ENCODE results near the gene BTN3A1. TPM values are rescaled to one million over a fixed set of nuclear protein-coding genes. Genes with fewer than 3 reads are reported as not detected.

The BTN3A1 gene
- total and polyA plus RNA-seq, 12 donors, result 3.9 to 44.3 (median 8.6) TPM

DNA sequence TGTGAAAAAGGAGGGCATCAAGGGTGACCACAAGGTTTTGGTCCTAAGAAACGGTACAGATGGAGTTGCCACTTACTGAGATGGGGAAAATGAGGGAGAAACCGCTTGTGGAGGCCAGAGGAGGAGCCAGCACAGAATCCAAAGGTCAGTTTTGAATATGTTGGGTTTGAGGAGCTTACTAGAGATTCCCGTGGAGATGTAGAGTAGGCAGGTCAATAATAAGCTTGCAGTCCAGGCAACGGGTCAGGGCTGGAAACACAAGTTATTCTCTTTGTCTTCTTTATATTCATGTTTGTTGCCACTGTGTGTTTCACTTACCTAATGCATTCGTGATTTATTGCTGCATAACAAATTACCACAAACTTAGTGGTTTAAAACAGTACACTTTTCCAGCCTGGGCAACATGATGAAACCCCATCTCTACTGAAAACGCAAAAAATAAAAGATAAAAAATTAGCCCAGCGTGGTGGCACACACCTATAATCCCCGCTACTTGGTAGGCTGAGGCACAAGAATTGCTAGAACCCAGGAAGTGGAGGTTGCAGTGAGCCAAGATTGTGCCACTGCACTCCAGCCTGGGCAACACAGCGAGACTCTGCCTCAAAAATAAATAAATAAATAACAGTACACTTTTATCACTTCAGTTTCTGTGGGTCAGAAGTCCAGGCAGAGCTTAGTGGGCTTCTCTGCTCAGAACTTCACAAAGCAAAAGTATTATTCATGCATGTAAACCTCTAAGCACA is 39.8 kb upstream of the BTN3A1 start:
- H3K9me3 ChIP-seq, result no peaks in the 10 kb centered on the region
- DNase-seq (no peak), ATAC-seq (no peak)
- H3K27ac ChIP-seq, result no peak overlapping the region
- WGBS, 2 donors, result 91 to 93% methylated on average over 9 of the region's 9 CpGs
- no peak for TF ChIP-seq CTCF (IDR thresholded peaks at IDR 0.05)
- no peak overlapping the region for H3K4me3 ChIP-seq
- intact Hi-C loops (cut with DNase I), result loop anchor here in 1 of 10 donors (5.0 kb wide), 1 partner anchor 110 kb away; no protein-coding TSS in a partner anchor
- H3K4me1 ChIP-seq, result peaks cover 0 to 32% (median 20%) of the 10 kb centered on the region in 9 donors
- no peaks in the 10 kb centered on the region for H3K36me3 ChIP-seq
- no peaks in the 10 kb centered on the region for H3K27me3 ChIP-seq

DNA sequence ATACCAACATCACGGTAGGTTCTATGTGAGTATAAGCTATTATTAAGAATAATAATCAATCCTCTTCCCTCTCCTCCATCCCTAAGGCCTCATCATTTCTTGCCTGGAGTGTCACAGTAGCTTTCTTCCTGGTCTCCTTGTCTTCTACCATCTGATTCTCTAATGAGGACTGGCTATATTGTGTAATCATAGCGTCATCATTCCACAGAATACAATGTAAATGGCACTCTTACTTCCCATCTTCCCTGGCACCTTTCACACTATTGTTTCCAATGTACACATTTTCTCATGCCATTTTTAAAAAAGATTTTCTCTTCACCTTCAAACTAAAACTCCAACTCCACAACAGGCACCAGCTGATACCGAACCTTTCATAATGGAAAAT is 39.2 kb upstream of the BTN3A1 start:
- Histone ChIP-seq H3K36me3 (no peaks in the 10 kb centered on the region), H3K9me3 (no peaks in the 10 kb centered on the region), H3K27ac (no peak overlapping the region), H3K4me3 (no peak overlapping the region), H3K27me3 (no peaks in the 10 kb centered on the region), H3K4me1 (peaks cover 0 to 34% (median 20%) of the 10 kb centered on the region in 9 donors)
- intact Hi-C loops (cut with DNase I), result loop anchor here in 1 of 10 donors (5.0 kb wide), 1 partner anchor 109 kb away; no protein-coding TSS in a partner anchor
- DNase-seq (no peak), ATAC-seq (no peak)
- WGBS, 2 donors, result 94 to 98% methylated on average over 3 of the region's 3 CpGs
- TF ChIP-seq CTCF (IDR thresholded peaks at IDR 0.05), result no peak

DNA sequence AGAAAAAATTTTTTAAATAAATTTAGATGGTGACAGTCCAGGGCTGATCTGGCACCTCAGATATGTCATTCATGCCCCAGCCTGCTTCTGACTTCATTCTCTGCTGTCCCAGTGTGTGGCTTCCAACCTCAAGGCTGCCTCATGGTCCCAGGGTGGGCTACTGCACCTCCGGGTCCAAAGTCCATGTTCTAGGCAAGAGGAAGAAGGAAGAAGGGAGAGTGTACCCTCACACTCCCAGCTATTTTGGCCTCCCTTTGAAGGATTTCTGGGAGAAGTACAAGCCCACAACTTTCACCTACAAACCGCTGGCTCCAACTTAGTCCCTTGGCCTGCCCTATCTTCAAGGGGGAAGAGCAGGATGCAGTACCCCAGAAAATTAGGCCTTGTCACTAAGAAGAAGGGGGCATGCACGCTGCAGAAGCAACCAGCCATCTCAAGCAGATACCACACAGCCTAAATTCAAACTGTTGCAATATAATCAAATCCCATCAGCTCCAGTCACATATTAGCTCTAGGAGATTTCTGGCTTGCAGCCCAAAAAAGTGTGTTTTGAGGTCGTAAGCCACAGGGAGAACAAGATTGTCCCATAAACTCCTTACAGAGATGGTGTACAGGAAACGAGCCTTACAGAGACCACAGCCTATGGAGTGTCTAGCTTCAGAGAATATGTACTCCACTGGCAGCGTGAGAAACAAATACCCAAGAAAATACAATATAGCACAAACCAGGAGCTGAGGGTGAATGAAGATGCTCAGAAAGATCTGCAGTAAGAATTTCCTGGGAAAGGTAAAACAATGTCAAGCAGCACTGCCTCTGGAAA is 38.0 kb upstream of the BTN3A1 start:
- H3K4me3 ChIP-seq, result peak overlapping the region; percentile 44 to 73 (median 64)
- peaks cover 0 to 30% (median 20%) of the 10 kb centered on the region in 9 donors for H3K4me1 ChIP-seq
- no peak for TF ChIP-seq CTCF (IDR thresholded peaks at IDR 0.05)
- H3K27ac ChIP-seq, result peak overlapping the region; percentile 25 to 96 (median 82)
- ATAC-seq, result peak in 3 of 8 donors; percentile 29 to 48 (median 43)
- H3K9me3 ChIP-seq, result no peaks in the 10 kb centered on the region
- H3K27me3 ChIP-seq, result no peaks in the 10 kb centered on the region
- intact Hi-C loops (cut with DNase I), result loop anchor here in 1 of 10 donors (5.0 kb wide), 1 partner anchor 108 kb away; no protein-coding TSS in a partner anchor
- WGBS, 2 donors, result 56 to 60% methylated on average over 6 of the region's 6 CpGs
- DNase-seq, result no peak
- peaks cover 0 to 2% (median 0%) of the 10 kb centered on the region in 9 donors for H3K36me3 ChIP-seq

GRCh38 chr6:26365633-26365995 is 36.5 kb upstream of the BTN3A1 start:
- peaks cover 0 to 17% (median 0%) of the 10 kb centered on the region in 9 donors for H3K36me3 ChIP-seq
- no peaks in the 10 kb centered on the region for H3K9me3 ChIP-seq
- 0% methylated on average over 1 of the region's 1 CpG for WGBS, 2 donors
- no peaks in the 10 kb centered on the region for H3K27me3 ChIP-seq
- TF ChIP-seq CTCF (IDR thresholded peaks at IDR 0.05), result no peak
- H3K27ac ChIP-seq, result peak overlapping the region in 9 of 10 donors; percentile 76 to 96 (median 83)
- peaks cover 0 to 39% (median 20%) of the 10 kb centered on the region in 9 donors for H3K4me1 ChIP-seq
- ATAC-seq (no peak), DNase-seq (no peak)
- intact Hi-C loops (cut with DNase I), result no loop called here
- H3K4me3 ChIP-seq, result peak overlapping the region; percentile 44 to 73 (median 64)

Data from heart right ventricle (tissue), 16 donors.